ENCODE results near the gene MREG. TPM values are rescaled to one million over a fixed set of nuclear protein-coding genes. Genes with fewer than 3 reads are reported as not detected.

Gene MREG
- polyA plus RNA-seq, 2 donors = 26.0 to 26.5 TPM

GRCh38 chr2:215917953-215918620, 95.3 kb downstream of the MREG start:
- no peaks in the 10 kb centered on the region for H3K36me3 ChIP-seq (ENCODE audit: control insufficient read depth in 2 of 2, insufficient read depth in 2 of 2, low read length in 1 of 2)
- no peak overlapping the region for H3K4me3 ChIP-seq (ENCODE audit: low read depth in 1 of 2, low read length in 2 of 2)
- H3K9me3 ChIP-seq (ENCODE audit: control insufficient read depth in 2 of 2, insufficient read depth in 1 of 2, low read depth in 1 of 2, low read length in 1 of 2) = no peaks in the 10 kb centered on the region
- H3K27me3 ChIP-seq (ENCODE audit: control insufficient read depth in 1 of 2, insufficient read depth in 2 of 2, low read length in 2 of 2) = no peaks in the 10 kb centered on the region
- no peaks in the 10 kb centered on the region for H3K4me1 ChIP-seq (ENCODE audit: control insufficient read depth in 2 of 2, insufficient read depth in 2 of 2, low read length in 1 of 2)
- H3K27ac ChIP-seq (ENCODE audit: low read depth in 2 of 2, low read length in 1 of 2) = no peak overlapping the region
- 28 to 44% methylated on average over 3 of the region's 3 CpGs for WGBS, 2 donors

GRCh38 chr2:215915441-215915840, 97.9 kb downstream of the MREG start:
- Histone ChIP-seq H3K9me3 (ENCODE audit: control insufficient read depth in 2 of 2, insufficient read depth in 1 of 2, low read depth in 1 of 2, low read length in 1 of 2) (no peaks in the 10 kb centered on the region), H3K36me3 (ENCODE audit: control insufficient read depth in 2 of 2, insufficient read depth in 2 of 2, low read length in 1 of 2) (no peaks in the 10 kb centered on the region), H3K4me1 (ENCODE audit: control insufficient read depth in 2 of 2, insufficient read depth in 2 of 2, low read length in 1 of 2) (no peaks in the 10 kb centered on the region), H3K4me3 (ENCODE audit: low read depth in 1 of 2, low read length in 2 of 2) (no peak overlapping the region), H3K27ac (ENCODE audit: low read depth in 2 of 2, low read length in 1 of 2) (no peak overlapping the region), H3K27me3 (ENCODE audit: control insufficient read depth in 1 of 2, insufficient read depth in 2 of 2, low read length in 2 of 2) (no peaks in the 10 kb centered on the region)
- WGBS, 2 donors = 82 to 83% methylated on average over 5 of the region's 5 CpGs

GRCh38 chr2:215914777-215915165, 98.6 kb downstream of the MREG start:
- Histone ChIP-seq H3K27ac (ENCODE audit: low read depth in 2 of 2, low read length in 1 of 2) (no peak overlapping the region), H3K4me3 (ENCODE audit: low read depth in 1 of 2, low read length in 2 of 2) (no peak overlapping the region), H3K36me3 (ENCODE audit: control insufficient read depth in 2 of 2, insufficient read depth in 2 of 2, low read length in 1 of 2) (no peaks in the 10 kb centered on the region), H3K27me3 (ENCODE audit: control insufficient read depth in 1 of 2, insufficient read depth in 2 of 2, low read length in 2 of 2) (no peaks in the 10 kb centered on the region), H3K4me1 (ENCODE audit: control insufficient read depth in 2 of 2, insufficient read depth in 2 of 2, low read length in 1 of 2) (no peaks in the 10 kb centered on the region), H3K9me3 (ENCODE audit: control insufficient read depth in 2 of 2, insufficient read depth in 1 of 2, low read depth in 1 of 2, low read length in 1 of 2) (no peaks in the 10 kb centered on the region)
- 94 to 98% methylated on average over 4 of the region's 4 CpGs for WGBS, 2 donors

GRCh38 chr2:215914054-215914776, 99.1 kb downstream of the MREG start:
- H3K27me3 ChIP-seq (ENCODE audit: control insufficient read depth in 1 of 2, insufficient read depth in 2 of 2, low read length in 2 of 2) = no peaks in the 10 kb centered on the region
- H3K36me3 ChIP-seq (ENCODE audit: control insufficient read depth in 2 of 2, insufficient read depth in 2 of 2, low read length in 1 of 2) = no peaks in the 10 kb centered on the region
- no peaks in the 10 kb centered on the region for H3K4me1 ChIP-seq (ENCODE audit: control insufficient read depth in 2 of 2, insufficient read depth in 2 of 2, low read length in 1 of 2)
- H3K9me3 ChIP-seq (ENCODE audit: control insufficient read depth in 2 of 2, insufficient read depth in 1 of 2, low read depth in 1 of 2, low read length in 1 of 2) = no peaks in the 10 kb centered on the region
- no peak overlapping the region for H3K4me3 ChIP-seq (ENCODE audit: low read depth in 1 of 2, low read length in 2 of 2)
- H3K27ac ChIP-seq (ENCODE audit: low read depth in 2 of 2, low read length in 1 of 2) = no peak overlapping the region
- WGBS, 2 donors = 89 to 93% methylated on average over 3 of the region's 3 CpGs

DNA sequence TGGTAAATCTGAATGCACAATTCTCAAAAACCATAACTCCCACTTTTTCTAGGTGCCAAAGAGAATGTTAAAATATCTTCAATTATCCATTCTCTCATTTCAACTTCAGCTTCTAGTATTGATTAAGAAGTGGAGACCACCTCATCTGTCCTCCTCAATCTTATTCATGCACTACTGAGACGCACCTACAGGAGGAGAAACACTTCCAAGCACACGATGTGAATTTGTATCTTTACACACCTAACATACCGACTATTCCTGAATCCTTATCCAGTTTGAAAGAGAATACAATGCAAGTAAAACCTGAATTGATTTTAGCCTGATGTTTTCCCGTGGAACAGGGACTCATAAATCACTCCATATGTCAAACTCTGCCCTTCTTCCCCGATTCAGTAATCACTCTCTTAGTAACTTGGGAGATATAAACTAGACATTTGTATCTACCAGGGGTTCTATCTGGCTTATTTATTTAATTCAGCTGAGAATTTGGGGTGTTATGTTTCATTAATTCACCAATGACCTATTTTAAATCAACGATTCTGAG, 101.0 kb downstream of the MREG start:
- Histone ChIP-seq H3K9me3 (ENCODE audit: control insufficient read depth in 2 of 2, insufficient read depth in 1 of 2, low read depth in 1 of 2, low read length in 1 of 2) (no peaks in the 10 kb centered on the region), H3K27me3 (ENCODE audit: control insufficient read depth in 1 of 2, insufficient read depth in 2 of 2, low read length in 2 of 2) (no peaks in the 10 kb centered on the region), H3K4me1 (ENCODE audit: control insufficient read depth in 2 of 2, insufficient read depth in 2 of 2, low read length in 1 of 2) (no peaks in the 10 kb centered on the region), H3K36me3 (ENCODE audit: control insufficient read depth in 2 of 2, insufficient read depth in 2 of 2, low read length in 1 of 2) (no peaks in the 10 kb centered on the region), H3K27ac (ENCODE audit: low read depth in 2 of 2, low read length in 1 of 2) (no peak overlapping the region), H3K4me3 (ENCODE audit: low read depth in 1 of 2, low read length in 2 of 2) (no peak overlapping the region)
- 51 to 59% methylated on average over 6 of the region's 6 CpGs for WGBS, 2 donors

- 86 to 87% methylated on average over 8 of the region's 8 CpGs for WGBS, 2 donors
- Histone ChIP-seq H3K9me3 (ENCODE audit: control insufficient read depth in 2 of 2, insufficient read depth in 1 of 2, low read depth in 1 of 2, low read length in 1 of 2) (no peaks in the 10 kb centered on the region), H3K36me3 (ENCODE audit: control insufficient read depth in 2 of 2, insufficient read depth in 2 of 2, low read length in 1 of 2) (no peaks in the 10 kb centered on the region), H3K4me1 (ENCODE audit: control insufficient read depth in 2 of 2, insufficient read depth in 2 of 2, low read length in 1 of 2) (no peaks in the 10 kb centered on the region), H3K4me3 (ENCODE audit: low read depth in 1 of 2, low read length in 2 of 2) (no peak overlapping the region), H3K27me3 (ENCODE audit: control insufficient read depth in 1 of 2, insufficient read depth in 2 of 2, low read length in 2 of 2) (no peaks in the 10 kb centered on the region), H3K27ac (ENCODE audit: low read depth in 2 of 2, low read length in 1 of 2) (no peak overlapping the region)
Measured at GRCh38 chr2:215911301-215912085, 101.9 kb downstream of the MREG start.

- H3K27me3 ChIP-seq (ENCODE audit: control insufficient read depth in 1 of 2, insufficient read depth in 2 of 2, low read length in 2 of 2) = no peaks in the 10 kb centered on the region
- no peak overlapping the region for H3K27ac ChIP-seq (ENCODE audit: low read depth in 2 of 2, low read length in 1 of 2)
Measured at GRCh38 chr2:215910180-215910579, 103.2 kb downstream of the MREG start.

DNA sequence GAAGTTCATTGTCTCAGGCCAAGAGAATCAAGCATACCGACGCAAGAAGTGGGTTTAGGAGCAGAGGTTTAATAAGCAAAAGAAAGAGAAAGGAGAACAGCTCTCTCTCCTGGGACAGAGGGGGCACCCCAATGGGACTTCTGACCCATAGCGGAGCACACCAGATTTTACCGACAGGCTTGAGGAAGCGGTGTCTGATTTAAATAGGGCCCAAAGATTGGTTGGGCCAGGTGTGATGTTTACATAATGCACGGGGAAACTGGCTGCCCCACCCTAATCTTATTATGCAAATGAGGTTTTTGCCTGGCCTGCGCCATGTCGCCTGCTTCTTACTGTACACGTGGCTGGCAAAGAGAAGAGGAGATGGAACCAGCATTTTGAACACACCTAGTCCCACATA, 106.2 kb downstream of the MREG start:
- H3K9me3 ChIP-seq (ENCODE audit: control insufficient read depth in 2 of 2, insufficient read depth in 1 of 2, low read depth in 1 of 2, low read length in 1 of 2) = no peaks in the 10 kb centered on the region
- H3K27ac ChIP-seq (ENCODE audit: low read depth in 2 of 2, low read length in 1 of 2) = no peak overlapping the region
- H3K4me3 ChIP-seq (ENCODE audit: low read depth in 1 of 2, low read length in 2 of 2) = no peak overlapping the region
- no peaks in the 10 kb centered on the region for H3K27me3 ChIP-seq (ENCODE audit: control insufficient read depth in 1 of 2, insufficient read depth in 2 of 2, low read length in 2 of 2)
- no peaks in the 10 kb centered on the region for H3K4me1 ChIP-seq (ENCODE audit: control insufficient read depth in 2 of 2, insufficient read depth in 2 of 2, low read length in 1 of 2)
- H3K36me3 ChIP-seq (ENCODE audit: control insufficient read depth in 2 of 2, insufficient read depth in 2 of 2, low read length in 1 of 2) = no peaks in the 10 kb centered on the region
- 84 to 85% methylated on average over 9 of the region's 9 CpGs for WGBS, 2 donors

More at GRCh38 chr2:215910180-215910579, 103.2 kb downstream of the MREG start:
- H3K4me1 ChIP-seq (ENCODE audit: control insufficient read depth in 2 of 2, insufficient read depth in 2 of 2, low read length in 1 of 2) = no peaks in the 10 kb centered on the region
- H3K36me3 ChIP-seq (ENCODE audit: control insufficient read depth in 2 of 2, insufficient read depth in 2 of 2, low read length in 1 of 2) = no peaks in the 10 kb centered on the region
- H3K4me3 ChIP-seq (ENCODE audit: low read depth in 1 of 2, low read length in 2 of 2) = no peak overlapping the region
- H3K9me3 ChIP-seq (ENCODE audit: control insufficient read depth in 2 of 2, insufficient read depth in 1 of 2, low read depth in 1 of 2, low read length in 1 of 2) = no peaks in the 10 kb centered on the region

DNA sequence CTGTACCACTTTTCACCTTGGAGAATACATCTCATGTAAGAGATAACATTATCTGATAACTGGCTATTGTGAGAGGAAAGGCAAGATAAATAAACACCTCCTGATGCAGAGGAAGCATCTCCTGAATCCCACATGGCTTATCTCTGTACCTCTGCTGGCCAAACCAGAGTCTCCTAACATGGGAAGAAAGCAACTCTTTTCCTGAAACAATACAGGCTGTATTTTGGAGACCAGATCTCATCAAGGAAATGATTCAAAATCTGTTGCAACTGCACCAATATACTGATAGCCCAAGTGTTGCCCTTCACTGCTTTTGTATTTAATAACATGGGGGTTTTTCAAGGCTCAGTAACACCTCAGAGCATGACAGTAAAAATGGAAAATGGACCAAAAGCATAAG, 106.9 kb downstream of the MREG start:
- Histone ChIP-seq H3K27ac (ENCODE audit: low read depth in 2 of 2, low read length in 1 of 2) (no peak overlapping the region), H3K4me1 (ENCODE audit: control insufficient read depth in 2 of 2, insufficient read depth in 2 of 2, low read length in 1 of 2) (no peaks in the 10 kb centered on the region), H3K4me3 (ENCODE audit: low read depth in 1 of 2, low read length in 2 of 2) (no peak overlapping the region), H3K9me3 (ENCODE audit: control insufficient read depth in 2 of 2, insufficient read depth in 1 of 2, low read depth in 1 of 2, low read length in 1 of 2) (no peaks in the 10 kb centered on the region), H3K27me3 (ENCODE audit: control insufficient read depth in 1 of 2, insufficient read depth in 2 of 2, low read length in 2 of 2) (no peaks in the 10 kb centered on the region), H3K36me3 (ENCODE audit: control insufficient read depth in 2 of 2, insufficient read depth in 2 of 2, low read length in 1 of 2) (no peaks in the 10 kb centered on the region)

All from esophagus (tissue), 2 donors.